ENCODE measurements around the gene ITGA5.
A peak's percentile ranks its signal among the peaks of the same experiment; 100 is the strongest.

The ITGA5 gene

GRCh38 chr12:54419088-54419887 is at the start of gene ITGA5:
Gene ITGA5 (minus strand): TSS chr12:54419266. CDS start chr12:54419198, 68 bp downstream.
- peak; percentile 70 for DNase-seq

- DNase-seq = no peak
Measured at GRCh38 chr12:54465857-54466523, 46.9 kb upstream of the ITGA5 start.

GRCh38 chr12:54463484-54463883 is 44.4 kb upstream of the ITGA5 start:
- no peak for DNase-seq

GRCh38 chr12:54463034-54463433 is 44.0 kb upstream of the ITGA5 start:
- DNase-seq = no peak

- no peak for DNase-seq
Measured at GRCh38 chr12:54460317-54460923, 41.4 kb upstream of the ITGA5 start.

GRCh38 chr12:54459355-54459754 is 40.3 kb upstream of the ITGA5 start:
- no peak for DNase-seq

- no peak for DNase-seq
Measured at GRCh38 chr12:54455760-54456469, 36.8 kb upstream of the ITGA5 start.

GRCh38 chr12:54452628-54453027 is 33.6 kb upstream of the ITGA5 start:
- DNase-seq = no peak

GRCh38 chr12:54448344-54448743 is 29.3 kb upstream of the ITGA5 start:
- DNase-seq = no peak

- DNase-seq = no peak
Measured at GRCh38 chr12:54447917-54448316, 28.9 kb upstream of the ITGA5 start.

GRCh38 chr12:54444206-54444605 is 25.1 kb upstream of the ITGA5 start:
- no peak for DNase-seq

- no peak for DNase-seq
Measured at GRCh38 chr12:54443446-54443845, 24.4 kb upstream of the ITGA5 start.

GRCh38 chr12:54442961-54443360 is 23.9 kb upstream of the ITGA5 start:
- DNase-seq = no peak

- DNase-seq = no peak
Measured at GRCh38 chr12:54442099-54442498, 23.0 kb upstream of the ITGA5 start.

GRCh38 chr12:54439521-54440255 is 20.6 kb upstream of the ITGA5 start:
- DNase-seq = no peak

GRCh38 chr12:54439096-54439495 is 20.0 kb upstream of the ITGA5 start:
- no peak for DNase-seq

GRCh38 chr12:54438517-54438916 is 19.5 kb upstream of the ITGA5 start:
- DNase-seq = no peak

GRCh38 chr12:54437697-54438096 is 18.6 kb upstream of the ITGA5 start:
- DNase-seq = no peak

- no peak for DNase-seq
Measured at GRCh38 chr12:54437243-54437642, 18.2 kb upstream of the ITGA5 start.

- no peak for DNase-seq
Measured at GRCh38 chr12:54432815-54433164, 13.7 kb upstream of the ITGA5 start.

- DNase-seq = peak; percentile 52
Measured at GRCh38 chr12:54431911-54432814, 13.1 kb upstream of the ITGA5 start.
